ENCODE measurements around the gene LRRC14B. TPM values are rescaled to one million over a fixed set of nuclear protein-coding genes. Genes with fewer than 3 reads are reported as not detected.

The LRRC14B gene
- polyA plus RNA-seq, 1 experiment: not detected

- POLR2A ChIA-PET: no interaction called here
- H3K4me3 ChIP-seq (ENCODE audit: low read depth, low read length): no peak overlapping the region
- no peak for DNase-seq (ENCODE audit: low read depth, low spot score)
- peaks cover 18% of the 10 kb centered on the region for H3K9me3 ChIP-seq (ENCODE audit: control insufficient read depth, insufficient read depth, low read length)
- TF ChIP-seq CTCF (IDR thresholded peaks at IDR 0.05; ENCODE audit: low read depth, low read length): no peak
- peaks cover 11% of the 10 kb centered on the region for H3K27me3 ChIP-seq (ENCODE audit: control insufficient read depth, insufficient read depth, low read length)
- H3K27ac ChIP-seq (ENCODE audit: low read depth, low read length): no peak overlapping the region
- CTCF ChIA-PET: interaction anchor here (0.6 kb wide), 1 partner anchor 18 kb away, joined by 3 read pairs; no protein-coding TSS in a partner anchor
Observed at GRCh38 chr5:145585-146323, 45.5 kb upstream of the LRRC14B start.

GRCh38 chr5:147751-148150 lies 43.5 kb upstream of the LRRC14B start:
- DNase-seq (ENCODE audit: low read depth, low spot score): no peak
- Histone ChIP-seq H3K27me3 (ENCODE audit: control insufficient read depth, insufficient read depth, low read length) (peaks cover 11% of the 10 kb centered on the region), H3K4me3 (ENCODE audit: low read depth, low read length) (no peak overlapping the region), H3K27ac (ENCODE audit: low read depth, low read length) (no peak overlapping the region), H3K9me3 (ENCODE audit: control insufficient read depth, insufficient read depth, low read length) (peaks cover 18% of the 10 kb centered on the region)
- POLR2A ChIA-PET: no interaction called here
- TF ChIP-seq CTCF (IDR thresholded peaks at IDR 0.05; ENCODE audit: low read depth, low read length): no peak
- CTCF ChIA-PET: no interaction called here

GRCh38 chr5:149745-150485 lies 41.4 kb upstream of the LRRC14B start:
- POLR2A ChIA-PET: no interaction called here
- Histone ChIP-seq H3K9me3 (ENCODE audit: control insufficient read depth, insufficient read depth, low read length) (peaks cover 15% of the 10 kb centered on the region), H3K27ac (ENCODE audit: low read depth, low read length) (no peak overlapping the region), H3K4me3 (ENCODE audit: low read depth, low read length) (no peak overlapping the region), H3K27me3 (ENCODE audit: control insufficient read depth, insufficient read depth, low read length) (peaks cover under 1% of the 10 kb centered on the region)
- no peak for DNase-seq (ENCODE audit: low read depth, low spot score)
- TF ChIP-seq CTCF (IDR thresholded peaks at IDR 0.05; ENCODE audit: low read depth, low read length): no peak
- CTCF ChIA-PET: no interaction called here

GRCh38 chr5:150746-151145 lies 40.5 kb upstream of the LRRC14B start:
- peaks cover 12% of the 10 kb centered on the region for H3K9me3 ChIP-seq (ENCODE audit: control insufficient read depth, insufficient read depth, low read length)
- no peak for TF ChIP-seq CTCF (IDR thresholded peaks at IDR 0.05; ENCODE audit: low read depth, low read length)
- ChIA-PET POLR2A (no interaction called here), CTCF (no interaction called here)
- H3K27me3 ChIP-seq (ENCODE audit: control insufficient read depth, insufficient read depth, low read length): peaks cover 3% of the 10 kb centered on the region
- H3K27ac ChIP-seq (ENCODE audit: low read depth, low read length): no peak overlapping the region
- no peak for DNase-seq (ENCODE audit: low read depth, low spot score)
- H3K4me3 ChIP-seq (ENCODE audit: low read depth, low read length): no peak overlapping the region

- Histone ChIP-seq H3K4me3 (ENCODE audit: low read depth, low read length) (no peak overlapping the region), H3K27me3 (ENCODE audit: control insufficient read depth, insufficient read depth, low read length) (peaks cover 3% of the 10 kb centered on the region), H3K9me3 (ENCODE audit: control insufficient read depth, insufficient read depth, low read length) (peaks cover 4% of the 10 kb centered on the region), H3K27ac (ENCODE audit: low read depth, low read length) (no peak overlapping the region)
- CTCF ChIA-PET: interaction anchor here (1.3 kb wide), 1 partner anchor 36 kb away, joined by 3 read pairs; no protein-coding TSS in a partner anchor
- DNase-seq (ENCODE audit: low read depth, low spot score): no peak
- TF ChIP-seq CTCF (IDR thresholded peaks at IDR 0.05; ENCODE audit: low read depth, low read length): no peak
- POLR2A ChIA-PET: no interaction called here
Observed at GRCh38 chr5:152077-152476, 39.2 kb upstream of the LRRC14B start.

All from AG04450 (cell line).